A549 (cell line): ENCODE data around the gene ABO. TPM values are rescaled to one million over a fixed set of nuclear protein-coding genes. Genes with fewer than 3 reads are reported as not detected.

ENCODE experiments used
- ATAC-seq, 2 experiments: fragments of 200-7000 bp in 1 of 2; fragments of >200 bp in 1 of 2; cut with Nextera tagmentation in 1 of 2; cut with Tn5 transposase in 1 of 2; 3 replicates each; pipeline versions ENCODE4 v1.8.0 to v1.9.1; 2018 to 2020; ENCODE audit warnings: mild to moderate bottlenecking in 1 of 2, moderate library complexity in 1 of 2
- CTCF ChIA-PET: fragments of 300-600 bp; sonication (Branson Sonifier 250); formaldehyde crosslinking; extraction: SDS; loops from one replicate; lab custom pipeline; 2021; ENCODE audit warnings: antibody characterized with exemption, inconsistent platforms; lab: Yijun Ruan, JAX
- POLR2A ChIA-PET: fragments of 350-600 bp; formaldehyde crosslinking; extraction: SDS; loops from one replicate; lab custom pipeline; 2021; ENCODE audit warnings: antibody characterized with exemption, inconsistent platforms; lab: Yijun Ruan, JAX
- DNase-seq, 2 experiments: peaks; one replicate each; pipeline versions ENCODE4 v3.0.0 to v3.0.0-alpha.2; 2011 to 2016; ENCODE audit warnings: low read depth in 1 of 2, low spot score in 1 of 2
- FAIRE-seq: peaks from 2 replicates; lab custom pipeline; 2011; peaks lifted over from hg19 to GRCh38; lab: Jason Lieb, UNC
- H3K27ac ChIP-seq, 2 experiments: fragments of >200 bp; sonication (Bioruptor Twin); formaldehyde crosslinking; 3 replicates each; pipeline ENCODE4 v1.5.1; 2016 to 2017
- H3K4me1 ChIP-seq: fragments of >200 bp; sonication (Bioruptor Twin); formaldehyde crosslinking; 3 replicates; pipeline ENCODE4 v1.6.1; 2016
- H3K4me2 ChIP-seq: fragments of >200 bp; sonication (Bioruptor Twin); formaldehyde crosslinking; 3 replicates; pipeline ENCODE4 v1.6.1; 2016
- H3K4me3 ChIP-seq: fragments of >200 bp; sonication (Bioruptor Twin); formaldehyde crosslinking; 3 replicates; pipeline ENCODE4 v1.5.1; 2016
- H3K9me3 ChIP-seq: fragments of >200 bp; sonication (Bioruptor Twin); formaldehyde crosslinking; 3 replicates; pipeline ENCODE4 v1.6.1; 2016
- ATOH8 ChIP-seq: fragments of 250-450 bp; sonication (Bioruptor Pico); IDR thresholded peaks from 2 replicates; pipeline ENCODE4 v1.5.0; 2020; ENCODE audit warnings: low read depth, mild to moderate bottlenecking, moderate library complexity
- CEBPB ChIP-seq, 2 experiments: fragments of >200 bp in 1 of 2; sonication (Bioruptor Twin) in 1 of 2; formaldehyde crosslinking in 1 of 2; IDR thresholded peaks; 2 replicates each; pipeline ENCODE4 v1.6.1; 2012 to 2016
- CHD2 ChIP-seq: fragments of 150-350 bp; IDR thresholded peaks from 2 replicates; pipeline ENCODE4 v1.6.1; 2014; ENCODE audit warnings: low read length; ENCODE audit not compliant: partially characterized antibody
- E2F6 ChIP-seq: IDR thresholded peaks from 2 replicates; pipeline ENCODE4 v1.6.1; 2012; ENCODE audit warnings: low read depth, borderline replicate concordance
- EHMT2 ChIP-seq: fragments of 200-600 bp; sonication (generic); IDR thresholded peaks from 2 replicates; pipeline ENCODE4 v1.6.1; 2016; ENCODE audit warnings: antibody characterized with exemption, low read depth, mild to moderate bottlenecking, moderate library complexity
- ELK1 ChIP-seq: fragments of 150-350 bp; IDR thresholded peaks from 2 replicates; pipeline ENCODE4 v1.6.1; 2014; ENCODE audit warnings: low read depth, mild to moderate bottlenecking, low read length
- ESRRA ChIP-seq: fragments of 150-350 bp; IDR thresholded peaks from 2 replicates; pipeline ENCODE4 v1.6.1; 2014; ENCODE audit warnings: mild to moderate bottlenecking, low read length, borderline replicate concordance
- FOSB ChIP-seq: fragments of 250-450 bp; sonication (Bioruptor Pico); IDR thresholded peaks from 2 replicates; pipeline ENCODE4 v1.5.0; 2020; ENCODE audit warnings: mild to moderate bottlenecking, moderate library complexity
- HMGXB4 ChIP-seq: fragments of 250-450 bp; sonication (Bioruptor Pico); IDR thresholded peaks from 2 replicates; pipeline ENCODE4 v1.5.0; 2021; ENCODE audit warnings: mild to moderate bottlenecking, moderate library complexity, borderline replicate concordance
- HOXB13 ChIP-seq: fragments of 250-450 bp; sonication (Bioruptor Pico); IDR thresholded peaks from 2 replicates; pipeline ENCODE4 v1.5.0; 2020; ENCODE audit warnings: low read depth, mild to moderate bottlenecking, moderate library complexity
- HOXB5 ChIP-seq: fragments of 250-450 bp; sonication (Bioruptor Pico); IDR thresholded peaks from 2 replicates; pipeline ENCODE4 v1.5.0; 2020; ENCODE audit warnings: mild to moderate bottlenecking, moderate library complexity
- JUNB ChIP-seq: fragments of >200 bp; sonication (Bioruptor Twin); formaldehyde crosslinking; IDR thresholded peaks from 2 replicates; pipeline ENCODE4 v1.6.1; 2016
- KDM1A ChIP-seq: fragments of 200-600 bp; sonication (generic); IDR thresholded peaks from 2 replicates; pipeline ENCODE4 v1.6.1; 2016; ENCODE audit warnings: low read depth, mild to moderate bottlenecking
- NFE2L2 ChIP-seq: fragments of 150-350 bp; conservative IDR thresholded peaks from 2 replicates; pipeline ENCODE4 v1.6.1; 2014; ENCODE audit warnings: low read length
- POLR2AphosphoS2 ChIP-seq: conservative IDR thresholded peaks from 2 replicates; pipeline ENCODE4 v1.6.1; 2012; ENCODE audit warnings: low read length, improper control_type of control experiment, inconsistent platforms
- RAD21 ChIP-seq, 2 experiments: fragments of >200 bp in 1 of 2; sonication (Bioruptor Twin) in 1 of 2; formaldehyde crosslinking in 1 of 2; IDR thresholded peaks in 1 of 2; conservative IDR thresholded peaks in 1 of 2; 2 replicates in 1 of 2; 3 replicates in 1 of 2; pipeline ENCODE4 v1.6.1; 2012 to 2018; ENCODE audit warnings: inconsistent platforms in 1 of 2
- RCOR1 ChIP-seq: fragments of 150-350 bp; IDR thresholded peaks from 2 replicates; pipeline ENCODE4 v1.6.1; 2014; ENCODE audit warnings: antibody characterized with exemption, low read length, low read depth
- REST ChIP-seq: fragments of 200-600 bp; sonication (generic); IDR thresholded peaks from 2 replicates; pipeline ENCODE4 v1.6.1; 2016; ENCODE audit warnings: antibody characterized with exemption, mild to moderate bottlenecking, moderate library complexity
- SMC3 ChIP-seq: fragments of >200 bp; sonication (Bioruptor Twin); formaldehyde crosslinking; IDR thresholded peaks from 3 replicates; pipeline ENCODE4 v1.6.1; 2018; ENCODE audit warnings: inconsistent platforms
- TFCP2L1 ChIP-seq: fragments of 250-450 bp; sonication (Bioruptor Pico); IDR thresholded peaks from 2 replicates; pipeline ENCODE4 v1.5.0; 2021; ENCODE audit warnings: mild to moderate bottlenecking
- WGBS: methylation state at CpG from one replicate; pipeline ENCODE4 v1.1.6; 2017; ENCODE audit errors: missing lambda C conversion rate; 5-methylcytosine and 5-hydroxymethylcytosine counted together
- polyA plus RNA-seq, 4 experiments: library from polyadenylated mRNA; depleted of rRNA in 3 of 4; stranded (reverse); fragments of >200 nt; fragmentation: RNase III in 1 of 4; extraction: RNeasy Plus Mini Kit Qiagen cat#74134 plus additional on column Dnase treatment in 1 of 4; gene quantifications; 2 replicates in 3 of 4; 3 replicates in 1 of 4; pipeline ENCODE4 v1.2.3, GENCODE V29; 2011 to 2017

The ABO gene
- polyA plus RNA-seq, 2 of the 4 experiments (the other 2 are of a cell fraction), result not detected

- Histone ChIP-seq H3K9me3 (peaks cover 8% of the 10 kb centered on the region; the same call in 1 of the 3 replicates), H3K4me1 (no peaks in the 10 kb centered on the region), H3K27ac (no peak overlapping the region), H3K4me3 (no peak overlapping the region), H3K4me2 (no peak overlapping the region)
- 92% methylated on average over 9 of the region's 10 CpGs for WGBS
- no peak for TF ChIP-seq JUNB
- TF ChIP-seq POLR2AphosphoS2, result no peak
- no peak for TF ChIP-seq RAD21 (conservative IDR thresholded peaks at IDR 0.05 in 1 of 2, IDR thresholded peaks at IDR 0.05 in 1 of 2)
- TF ChIP-seq NFE2L2, result no peak
- no peak for TF ChIP-seq HOXB5 (CRISPR knock-in tag)
- no peak for TF ChIP-seq HOXB13
- TF ChIP-seq E2F6, result no peak
- TF ChIP-seq ESRRA, result no peak
- no peak for TF ChIP-seq ELK1
- TF ChIP-seq HMGXB4 (CRISPR knock-in tag), result no peak
- no peak for TF ChIP-seq KDM1A
- TF ChIP-seq RCOR1, result no peak
- FAIRE-seq (no peak), ATAC-seq (no peak), DNase-seq (no peak)
- ChIA-PET POLR2A (no interaction called here), CTCF (interaction anchor here (1.0 to 1.6 kb wide), 4 partner anchors 13 to 71 kb away, joined by 3 to 8 read pairs (median 4); no protein-coding TSS in a partner anchor)
These were observed 18.3 kb downstream of the ABO start for GRCh38 chr9:133256686-133257091.

- DNase-seq (no peak), FAIRE-seq (no peak), ATAC-seq (no peak)
- WGBS, result 95% methylated on average over 17 of the region's 30 CpGs
- H3K27ac ChIP-seq, result no peak overlapping the region
- peaks cover 8% of the 10 kb centered on the region; the same call in 1 of the 3 replicates for H3K9me3 ChIP-seq
- no peak overlapping the region for H3K4me3 ChIP-seq
- TF ChIP-seq REST (no peak), ATOH8 (CRISPR knock-in tag) (no peak), CHD2 (no peak), HMGXB4 (CRISPR knock-in tag) (no peak), NFE2L2 (no peak), EHMT2 (no peak), CEBPB (IDR thresholded peaks at IDR 0.05) (no peak), SMC3 (no peak), TFCP2L1 (CRISPR knock-in tag) (no peak), FOSB (CRISPR knock-in tag) (no peak)
- CTCF ChIA-PET, result interaction anchor here (1.1 to 1.6 kb wide), 4 partner anchors 10 to 71 kb away, joined by 3 to 8 read pairs (median 4); no protein-coding TSS in a partner anchor
- H3K4me1 ChIP-seq, result no peaks in the 10 kb centered on the region
- POLR2A ChIA-PET, result no interaction called here
- H3K4me2 ChIP-seq, result no peak overlapping the region
These were observed 18.9 kb downstream of the ABO start for GRCh38 chr9:133256136-133256461.
